ENCODE data around the gene NEU2. TPM values are rescaled to one million over a fixed set of nuclear protein-coding genes. Genes with fewer than 3 reads are reported as not detected.

NEU2 gene
- total and polyA plus RNA-seq, 10 of the 15 experiments (the other 5 are each of a cell fraction or from before 2014, with no cell fraction given): not detected

DNA sequence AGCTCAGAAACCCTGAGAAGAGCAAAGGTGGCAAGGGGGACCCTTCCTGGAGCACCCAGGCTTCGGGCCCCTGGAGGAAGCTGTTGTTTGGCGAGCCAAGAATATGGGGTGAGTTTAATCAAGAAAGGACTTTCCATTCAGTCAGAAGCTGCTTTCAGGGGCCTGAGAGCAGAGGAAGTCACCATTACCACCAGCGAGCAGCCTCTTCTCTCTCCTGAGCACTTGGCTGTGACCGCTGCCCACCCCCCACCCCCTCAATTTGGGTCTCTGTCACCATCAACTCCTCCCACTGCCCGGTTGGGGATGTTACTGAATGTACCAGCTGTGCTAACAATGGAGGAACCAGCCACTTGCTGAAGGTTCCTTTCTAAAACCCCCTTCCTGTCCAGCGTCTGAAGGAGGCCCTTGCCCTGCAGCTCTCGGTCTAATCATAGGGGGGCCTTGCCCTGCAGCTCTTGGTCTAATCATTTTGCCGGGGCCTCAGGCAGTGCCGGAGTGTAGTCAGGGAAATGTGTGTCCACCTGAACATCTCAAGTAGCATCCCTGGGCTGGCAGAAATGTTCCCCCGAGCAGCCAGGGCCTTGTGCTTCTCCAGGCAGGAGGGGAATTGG is 28.6 kb downstream of the NEU2 start (continued):
- TF ChIP-seq, protein P1, sequence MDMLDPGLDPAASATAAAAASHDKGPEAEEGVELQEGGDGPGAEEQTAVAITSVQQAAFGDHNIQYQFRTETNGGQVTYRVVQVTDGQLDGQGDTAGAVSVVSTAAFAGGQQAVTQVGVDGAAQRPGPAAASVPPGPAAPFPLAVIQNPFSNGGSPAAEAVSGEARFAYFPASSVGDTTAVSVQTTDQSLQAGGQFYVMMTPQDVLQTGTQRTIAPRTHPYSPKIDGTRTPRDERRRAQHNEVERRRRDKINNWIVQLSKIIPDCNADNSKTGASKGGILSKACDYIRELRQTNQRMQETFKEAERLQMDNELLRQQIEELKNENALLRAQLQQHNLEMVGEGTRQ (IDR thresholded peaks at IDR 0.05; ENCODE audit: borderline replicate concordance, low read depth, low read length): no peak
- TF ChIP-seq NR2C2 (IDR thresholded peaks at IDR 0.05; ENCODE audit: borderline replicate concordance, control insufficient read depth, insufficient read length, low read depth) (no peak), CHD2 (IDR thresholded peaks at IDR 0.05; ENCODE audit: borderline replicate concordance, low read depth, low read length) (no peak), MLLT1 (IDR thresholded peaks at IDR 0.05) (no peak), SPI1 (IDR thresholded peaks at IDR 0.05; ENCODE audit: borderline replicate concordance, insufficient read depth, low read depth, low read length) (peak; percentile 58; the same call in 1 of the 2 replicates), ZNF687 (IDR thresholded peaks at IDR 0.05) (0 out of 2 replicates have a peak, but pooled peaks have one; percentile 32), CREB1 (IDR thresholded peaks at IDR 0.05; ENCODE audit: low read depth) (no peak), STAT1 (conservative IDR thresholded peaks at IDR 0.05) (peak; percentile 84; the same call in 1 of the 2 replicates), MTA2 (IDR thresholded peaks at IDR 0.05; ENCODE audit: low read depth) (no peak), RCOR1 (conservative IDR thresholded peaks at IDR 0.05; ENCODE audit: low read depth, low read length) (no peak), ZNF217 (IDR thresholded peaks at IDR 0.05) (no peak), IRF3 (IDR thresholded peaks at IDR 0.05) (no peak), IKZF2 (IDR thresholded peaks at IDR 0.05) (no peak), ZNF622 (IDR thresholded peaks at IDR 0.05) (no peak), GABPA (IDR thresholded peaks at IDR 0.05; ENCODE audit: low read depth) (no peak), ZNF274 (IDR thresholded peaks at IDR 0.05; ENCODE audit: insufficient read depth, insufficient read length) (no peak), CEBPZ (IDR thresholded peaks at IDR 0.05; ENCODE audit: low read depth, low read length) (no peak)
